Right atrium auricular region (tissue), 2 donors: ENCODE data around the gene SLC2A4RG. TPM values are rescaled to one million over a fixed set of nuclear protein-coding genes. Genes with fewer than 3 reads are reported as not detected.

Experiments
- DNase-seq: peaks from one replicate; pipeline ENCODE4 v3.0.0-alpha.2; 2019; ENCODE audit warnings: low spot score
- H3K27ac ChIP-seq, 2 donors: fragments of 200-600 bp; sonication (generic); 1 replicate in 1 of 2; 2 replicates in 1 of 2; pipeline ENCODE4 v1.5.1; 2016 to 2019
- H3K27me3 ChIP-seq, 2 donors: fragments of 200-600 bp; sonication (generic); one replicate each; pipeline versions ENCODE4 v1.5.1 to v1.6.0; 2017 to 2019
- H3K36me3 ChIP-seq: fragments of 200-600 bp; sonication (generic); one replicate; pipeline ENCODE4 v1.5.1; 2016
- H3K4me1 ChIP-seq, 2 donors: fragments of 200-600 bp; sonication (generic); one replicate each; pipeline versions ENCODE4 v1.5.1 to v1.6.0; 2017 to 2019
- H3K4me3 ChIP-seq, 2 donors: fragments of 200-600 bp; sonication (generic); 1 replicate in 1 of 2; 2 replicates in 1 of 2; pipeline ENCODE4 v1.5.1; 2017 to 2019; ENCODE audit warnings: mild to moderate bottlenecking in 1 of 2, moderate library complexity in 1 of 2
- H3K9me3 ChIP-seq, 2 donors: fragments of 200-600 bp; sonication (generic); one replicate each; pipeline ENCODE4 v1.5.1; 2019
- total RNA-seq, 2 donors: library from RNA; depleted of rRNA; stranded (reverse); fragments of >200 nt; gene quantifications; one replicate each; pipeline ENCODE4 v1.1.0, GENCODE V29; 2016
- TF ChIP-seq, protein P1 (sequence below), 2 donors: fragments of 200-600 bp; sonication (generic); IDR thresholded peaks; one replicate each; pipeline ENCODE4 v1.5.1; 2019; ENCODE audit warnings: antibody characterized with exemption in 2 of 2

SLC2A4RG gene
- total RNA-seq, 2 donors from 2014 or later, result 30.1 to 30.7 TPM

GRCh38 chr20:63701329-63702035, 38.1 kb upstream of the SLC2A4RG start:
- TF ChIP-seq, protein P1, sequence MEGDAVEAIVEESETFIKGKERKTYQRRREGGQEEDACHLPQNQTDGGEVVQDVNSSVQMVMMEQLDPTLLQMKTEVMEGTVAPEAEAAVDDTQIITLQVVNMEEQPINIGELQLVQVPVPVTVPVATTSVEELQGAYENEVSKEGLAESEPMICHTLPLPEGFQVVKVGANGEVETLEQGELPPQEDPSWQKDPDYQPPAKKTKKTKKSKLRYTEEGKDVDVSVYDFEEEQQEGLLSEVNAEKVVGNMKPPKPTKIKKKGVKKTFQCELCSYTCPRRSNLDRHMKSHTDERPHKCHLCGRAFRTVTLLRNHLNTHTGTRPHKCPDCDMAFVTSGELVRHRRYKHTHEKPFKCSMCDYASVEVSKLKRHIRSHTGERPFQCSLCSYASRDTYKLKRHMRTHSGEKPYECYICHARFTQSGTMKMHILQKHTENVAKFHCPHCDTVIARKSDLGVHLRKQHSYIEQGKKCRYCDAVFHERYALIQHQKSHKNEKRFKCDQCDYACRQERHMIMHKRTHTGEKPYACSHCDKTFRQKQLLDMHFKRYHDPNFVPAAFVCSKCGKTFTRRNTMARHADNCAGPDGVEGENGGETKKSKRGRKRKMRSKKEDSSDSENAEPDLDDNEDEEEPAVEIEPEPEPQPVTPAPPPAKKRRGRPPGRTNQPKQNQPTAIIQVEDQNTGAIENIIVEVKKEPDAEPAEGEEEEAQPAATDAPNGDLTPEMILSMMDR (IDR thresholded peaks at IDR 0.05), result no peak
- Histone ChIP-seq H3K27me3 (no peaks in the 10 kb centered on the region), H3K36me3 (peaks cover 27% of the 10 kb centered on the region), H3K9me3 (no peaks in the 10 kb centered on the region), H3K4me1 (peaks cover 0 to 43% of the 10 kb centered on the region in 2 donors), H3K4me3 (no peak overlapping the region), H3K27ac (no peak overlapping the region)
- no peak for DNase-seq

DNA sequence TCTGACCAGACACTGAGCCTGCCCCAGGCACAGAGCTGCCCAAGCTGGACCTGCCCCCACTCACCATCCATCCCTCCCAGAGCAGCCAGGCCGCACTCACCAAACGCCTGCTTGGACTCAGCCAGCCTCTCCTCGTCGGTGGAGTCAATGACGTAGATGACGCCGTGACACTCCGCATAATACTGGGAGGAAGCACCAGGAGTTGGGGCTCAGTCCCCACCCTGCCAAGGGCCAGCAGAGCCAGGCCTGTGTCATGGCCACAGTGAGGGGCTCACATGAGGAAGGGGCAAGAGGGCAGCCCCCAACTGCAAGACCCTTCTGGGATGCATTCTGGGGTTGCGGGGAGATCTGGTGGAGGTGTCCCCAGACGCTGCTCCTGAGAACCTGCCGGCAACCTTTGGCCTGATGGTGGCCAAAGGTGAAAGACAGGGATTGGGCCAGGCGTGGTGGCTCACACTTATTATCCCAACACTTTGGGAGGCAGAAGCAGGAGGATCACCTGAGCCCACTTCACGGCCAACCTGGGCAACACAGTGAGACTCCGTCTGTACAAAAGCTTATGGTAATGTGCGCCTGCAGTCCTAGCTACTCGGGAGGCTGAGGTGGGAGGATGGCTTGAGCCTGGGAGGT, 37.4 kb upstream of the SLC2A4RG start:
- Histone ChIP-seq H3K4me3 (no peak overlapping the region), H3K4me1 (peaks cover 0 to 43% of the 10 kb centered on the region in 2 donors), H3K36me3 (peaks cover 27% of the 10 kb centered on the region), H3K27ac (no peak overlapping the region), H3K9me3 (no peaks in the 10 kb centered on the region), H3K27me3 (no peaks in the 10 kb centered on the region)
- TF ChIP-seq, protein P1 (IDR thresholded peaks at IDR 0.05), result no peak
- no peak for DNase-seq

- Histone ChIP-seq H3K36me3 (peaks cover 27% of the 10 kb centered on the region), H3K9me3 (no peaks in the 10 kb centered on the region), H3K27me3 (no peaks in the 10 kb centered on the region), H3K27ac (no peak overlapping the region), H3K4me3 (no peak overlapping the region), H3K4me1 (peaks cover 0 to 36% of the 10 kb centered on the region in 2 donors)
- no peak for DNase-seq
- TF ChIP-seq, protein P1 (IDR thresholded peaks at IDR 0.05), result no peak
Measured at GRCh38 chr20:63702751-63703470, 36.7 kb upstream of the SLC2A4RG start.

DNA sequence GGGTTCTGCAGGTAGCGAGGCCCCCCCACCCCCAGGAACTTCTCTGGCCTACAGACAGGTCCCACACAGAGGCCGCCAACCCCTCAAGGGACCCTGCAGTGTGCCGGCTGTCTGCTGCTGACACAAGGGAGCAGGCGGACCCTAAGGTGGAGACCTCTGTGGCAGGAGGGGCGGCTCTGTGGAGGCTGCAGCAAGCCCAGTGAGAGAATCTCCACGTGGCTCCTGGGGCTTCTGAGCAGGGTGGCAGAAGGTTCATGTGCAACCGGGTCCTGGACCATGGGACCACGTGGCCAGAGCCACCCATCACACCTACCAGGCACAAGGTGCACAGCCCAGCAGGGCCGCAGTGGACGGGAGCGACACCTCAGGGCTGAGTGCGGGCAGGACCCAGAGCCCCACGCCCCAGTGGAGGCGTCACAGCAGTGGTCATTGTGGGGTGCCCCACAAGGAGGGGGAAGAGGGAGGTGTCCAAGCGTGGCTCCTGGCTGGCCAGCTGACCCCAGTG, 36.1 kb upstream of the SLC2A4RG start:
- no peak for DNase-seq
- Histone ChIP-seq H3K4me1 (peaks cover 0 to 33% of the 10 kb centered on the region in 2 donors), H3K36me3 (peaks cover 27% of the 10 kb centered on the region), H3K9me3 (no peaks in the 10 kb centered on the region), H3K4me3 (no peak overlapping the region), H3K27ac (no peak overlapping the region), H3K27me3 (no peaks in the 10 kb centered on the region)
- TF ChIP-seq, protein P1 (IDR thresholded peaks at IDR 0.05), result no peak

DNA sequence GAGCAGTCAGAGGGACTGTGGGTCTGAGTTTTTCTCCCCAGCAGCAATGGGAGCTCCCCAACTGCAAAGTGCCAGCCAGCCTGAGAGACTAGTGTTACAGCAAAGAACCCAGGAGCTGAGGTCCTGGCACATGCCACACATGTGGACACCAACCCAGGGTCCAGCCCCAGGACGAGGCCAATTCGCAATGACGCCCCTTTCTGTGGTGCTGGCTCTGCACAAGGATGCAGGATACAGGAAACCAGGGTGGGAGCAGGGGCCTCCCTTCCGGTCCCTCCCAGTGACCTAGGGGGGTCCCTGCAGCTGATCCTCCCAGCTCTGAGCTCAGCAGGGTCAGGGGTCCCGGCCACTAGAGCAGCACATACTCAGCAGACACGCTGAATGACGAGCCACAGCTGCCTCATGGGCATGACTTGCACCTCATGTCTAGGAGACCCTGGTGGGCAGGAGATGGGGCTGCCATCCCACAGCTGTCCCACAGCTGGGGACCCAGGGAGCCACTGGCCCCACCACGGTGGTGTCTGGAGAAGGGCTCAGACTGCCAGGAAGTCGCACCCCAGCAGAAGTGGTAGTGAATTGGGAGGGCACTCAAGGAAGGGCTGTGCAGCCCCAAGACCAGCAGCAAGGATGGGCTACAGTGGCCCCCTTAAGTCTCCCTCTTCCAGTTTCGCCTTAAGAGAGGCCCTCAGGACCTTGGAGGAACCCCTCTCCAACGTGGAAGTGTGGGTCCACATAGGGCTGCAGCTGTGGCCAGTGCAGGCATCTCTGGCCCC, 35.4 kb upstream of the SLC2A4RG start:
- Histone ChIP-seq H3K27ac (no peak overlapping the region), H3K9me3 (no peaks in the 10 kb centered on the region), H3K36me3 (peaks cover 27% of the 10 kb centered on the region), H3K4me3 (no peak overlapping the region), H3K4me1 (peaks cover 0 to 33% of the 10 kb centered on the region in 2 donors), H3K27me3 (no peaks in the 10 kb centered on the region)
- no peak for DNase-seq
- TF ChIP-seq, protein P1 (IDR thresholded peaks at IDR 0.05), result no peak
